GM21423 (cell line): ENCODE measurements around the gene ATXN7L3.

ENCODE experiments used
- ATAC-seq: cut with Tn5 transposase; IDR thresholded peaks from one replicate; pipeline ENCODE4 v1.9.1; 2021; ENCODE audit warnings: mild to moderate bottlenecking, moderate library complexity; ENCODE audit not compliant: unreplicated experiment

Gene ATXN7L3

DNA sequence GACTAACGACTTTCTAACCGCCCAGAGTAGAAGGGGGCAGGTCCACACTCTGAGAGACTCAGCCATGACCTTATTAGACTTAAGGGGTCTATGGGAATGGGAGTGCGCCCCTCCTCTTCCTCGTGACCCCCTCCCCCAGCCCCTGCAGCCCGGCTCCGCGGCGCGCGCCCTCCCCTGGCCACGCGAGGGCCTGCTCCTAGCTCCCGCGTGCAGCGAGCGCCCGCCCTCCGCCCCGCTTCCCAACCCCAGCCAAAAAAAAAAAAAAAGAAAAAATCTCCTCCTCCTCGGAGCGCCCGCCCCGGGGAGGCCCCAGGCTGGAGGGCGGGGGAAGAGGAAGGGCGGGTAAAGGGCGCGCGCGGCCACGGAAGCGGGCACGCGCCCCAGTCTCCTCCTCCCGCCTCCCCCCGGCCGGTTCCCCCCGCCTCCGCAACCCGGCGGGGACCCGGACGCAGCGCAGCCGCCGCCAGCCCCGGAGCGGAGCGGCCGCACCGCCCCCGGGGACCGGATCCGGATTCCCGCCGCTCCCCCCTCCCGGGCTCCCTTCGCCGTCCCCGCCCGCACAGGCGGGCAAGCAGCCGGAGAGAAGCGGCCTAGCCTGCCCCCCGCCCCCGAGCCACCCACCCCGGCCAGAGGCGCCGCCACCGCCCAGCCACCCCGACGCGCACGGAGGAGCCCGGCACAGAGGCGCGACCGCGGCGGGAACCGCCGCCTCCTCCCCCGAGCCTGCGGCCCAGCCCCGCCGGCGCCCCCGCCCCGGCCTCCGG is 18.8 kb upstream of the ATXN7L3 start:
- ATAC-seq: peak; percentile 30

- peak; percentile 1 for ATAC-seq
These were observed 18.2 kb upstream of the ATXN7L3 start for GRCh38 chr17:44217738-44218343.

DNA sequence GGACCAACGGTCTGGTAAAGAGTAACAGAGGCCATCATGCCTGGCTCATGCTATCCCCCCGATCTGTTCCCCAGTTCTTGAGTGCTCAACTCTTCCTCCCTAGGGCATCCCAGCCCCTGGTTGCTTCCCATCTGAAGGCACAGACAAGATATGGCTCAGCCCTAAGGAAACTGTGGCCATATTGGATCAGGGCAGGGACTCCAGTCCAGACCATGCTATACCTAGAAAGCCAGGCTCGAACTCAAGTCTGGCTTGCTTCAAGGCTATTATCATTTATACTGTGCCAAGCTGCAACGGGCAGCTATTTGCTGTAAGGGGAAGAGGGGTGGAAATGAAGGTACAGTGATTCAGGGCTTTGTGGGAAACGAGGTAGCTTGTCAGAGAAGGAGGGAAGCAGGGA is 17.0 kb upstream of the ATXN7L3 start:
- no peak for ATAC-seq

DNA sequence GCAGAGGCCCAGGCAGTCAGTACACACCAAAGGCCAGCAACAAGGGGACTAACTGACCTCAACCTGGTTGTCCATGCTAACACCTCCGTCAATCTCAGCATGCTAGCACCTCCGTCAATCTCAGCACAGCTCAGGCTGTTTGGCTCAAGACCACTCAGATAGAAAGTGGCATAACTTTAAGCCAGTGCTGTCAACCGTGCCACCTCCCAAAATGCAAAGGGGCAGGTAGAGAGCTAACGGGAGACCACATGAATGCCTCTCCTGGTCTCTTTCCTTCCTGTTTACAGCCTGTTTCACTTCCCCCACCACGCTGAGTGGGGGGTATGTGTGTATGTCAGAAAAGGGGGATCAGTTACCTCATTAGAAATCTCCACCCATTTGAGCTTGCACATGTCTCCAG is 16.5 kb upstream of the ATXN7L3 start:
- ATAC-seq: no peak

GRCh38 chr17:44214896-44215295 is 15.2 kb upstream of the ATXN7L3 start:
- no peak for ATAC-seq

- no peak for ATAC-seq
These were observed 14.5 kb upstream of the ATXN7L3 start for GRCh38 chr17:44214230-44214494.

- no peak for ATAC-seq
These were observed 13.9 kb upstream of the ATXN7L3 start for GRCh38 chr17:44213403-44214229.

GRCh38 chr17:44212507-44213402 is 13.1 kb upstream of the ATXN7L3 start:
- no peak for ATAC-seq

DNA sequence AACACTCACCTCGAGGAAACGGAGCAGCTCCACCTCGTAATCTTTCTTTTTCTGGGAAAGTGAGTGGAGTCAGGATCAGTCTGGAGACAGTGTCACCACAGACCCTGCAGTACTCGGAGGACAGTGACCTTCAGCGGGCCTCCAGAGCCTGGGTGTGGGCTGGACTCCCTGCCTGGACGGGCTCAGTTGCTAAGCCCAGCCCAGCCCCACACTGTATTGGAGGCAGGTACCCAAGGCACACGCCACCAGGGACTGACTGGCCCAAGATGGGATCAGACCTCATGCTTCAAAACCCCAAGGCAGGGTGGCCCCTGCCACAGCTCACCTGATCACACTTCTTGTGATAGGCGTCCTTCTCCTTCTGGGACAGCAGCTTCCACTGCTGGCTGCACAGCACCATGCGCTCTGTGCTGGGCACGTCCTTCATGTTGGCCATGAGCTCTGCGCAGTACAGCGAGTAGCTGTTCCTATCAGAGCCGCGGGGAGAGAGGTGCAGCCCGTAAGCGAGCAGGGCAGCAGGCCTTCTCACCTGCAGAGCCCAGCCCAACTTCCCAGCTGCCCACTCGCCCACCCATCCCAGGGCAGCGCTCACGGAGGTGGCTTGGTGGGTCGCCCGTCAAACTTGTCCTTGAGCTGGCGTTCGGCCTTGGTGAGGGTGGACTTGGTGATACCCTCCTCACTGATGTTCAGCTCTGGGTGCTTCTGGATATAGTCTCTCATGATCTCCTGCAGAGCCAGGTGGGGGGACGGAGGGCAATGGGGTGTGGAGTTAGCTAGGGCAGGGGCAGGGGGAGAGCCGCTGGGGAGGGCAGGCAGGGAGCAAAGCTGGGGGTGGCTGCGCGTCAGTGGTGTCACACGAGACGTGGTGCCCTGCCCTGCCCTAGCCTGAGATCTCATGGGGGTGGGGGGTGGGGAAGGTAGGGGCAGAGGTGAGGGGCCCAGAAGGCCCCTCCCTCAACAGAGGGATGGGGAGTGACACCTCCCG is 11.9 kb upstream of the ATXN7L3 start:
- ATAC-seq: no peak

DNA sequence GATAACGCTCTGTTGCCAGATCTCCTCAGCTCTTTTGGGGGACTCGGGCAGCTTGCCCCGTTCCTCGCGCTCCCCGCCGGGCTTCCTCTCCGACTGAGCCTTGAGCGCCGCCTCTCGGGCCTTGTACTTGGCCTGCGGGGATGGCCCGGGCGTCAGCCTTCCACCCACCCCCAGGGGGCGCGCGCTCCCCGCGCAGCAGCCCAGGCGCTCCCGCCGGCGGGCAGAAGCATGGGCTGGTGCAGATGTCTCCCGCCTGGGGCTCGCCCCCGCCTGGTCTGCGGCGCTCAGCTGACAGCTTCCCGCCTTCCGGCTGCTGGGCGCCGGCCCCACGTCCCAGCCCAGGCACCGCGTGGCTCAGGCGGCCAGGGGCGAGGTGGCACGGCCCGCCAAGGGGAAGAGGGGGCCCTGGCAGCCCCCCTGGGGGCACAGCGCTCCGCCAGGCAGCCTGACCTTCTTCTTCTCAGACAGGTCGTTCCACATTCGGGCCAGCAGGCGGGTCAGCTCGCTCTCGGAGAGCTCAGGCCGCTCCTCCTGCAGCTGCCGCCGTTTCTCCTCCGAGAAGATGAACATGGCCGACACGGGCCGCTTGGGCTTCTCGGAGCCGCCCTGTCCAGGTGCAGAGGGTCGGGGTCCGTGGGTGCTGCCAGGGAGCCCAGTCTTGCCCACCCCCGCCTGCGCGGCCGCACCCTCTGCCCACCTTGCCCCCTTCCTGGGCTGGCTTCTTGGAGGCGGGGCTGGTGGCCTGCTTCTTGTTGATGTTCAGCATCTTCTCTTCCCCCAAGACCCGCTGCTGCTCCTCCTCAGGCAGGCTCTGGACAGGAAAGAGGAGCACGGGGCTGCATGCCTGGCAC is 10.9 kb upstream of the ATXN7L3 start:
- ATAC-seq: peak; percentile 67

- no peak for ATAC-seq
These were observed 10.2 kb upstream of the ATXN7L3 start for GRCh38 chr17:44209786-44210341.

DNA sequence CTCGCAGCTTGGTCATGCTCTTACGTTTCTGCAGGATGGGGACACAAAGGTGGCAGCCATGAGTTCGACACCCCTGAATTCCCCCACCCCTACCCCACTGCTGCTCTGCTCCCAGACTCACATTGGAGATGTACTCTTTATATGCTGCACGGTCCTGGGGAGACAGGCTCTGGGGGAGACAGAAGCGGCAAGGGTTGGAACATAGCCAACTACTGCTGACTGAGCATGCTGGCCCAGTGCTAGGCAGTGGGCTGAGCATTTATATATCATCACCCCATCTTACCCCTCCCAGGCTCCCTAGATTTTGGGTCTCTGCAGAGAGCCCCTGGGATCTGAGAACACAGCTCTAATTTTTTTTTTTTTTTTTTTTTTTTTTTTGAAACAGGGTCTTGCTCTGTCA is 8.1 kb upstream of the ATXN7L3 start:
- no peak for ATAC-seq

GRCh38 chr17:44207319-44207718 is 7.6 kb upstream of the ATXN7L3 start:
- no peak for ATAC-seq

GRCh38 chr17:44206825-44207155 is 7.1 kb upstream of the ATXN7L3 start:
- ATAC-seq: no peak

- no peak for ATAC-seq
These were observed 6.5 kb upstream of the ATXN7L3 start for GRCh38 chr17:44205962-44206824.

- no peak for ATAC-seq
These were observed 4.8 kb upstream of the ATXN7L3 start for GRCh38 chr17:44204441-44204882.

DNA sequence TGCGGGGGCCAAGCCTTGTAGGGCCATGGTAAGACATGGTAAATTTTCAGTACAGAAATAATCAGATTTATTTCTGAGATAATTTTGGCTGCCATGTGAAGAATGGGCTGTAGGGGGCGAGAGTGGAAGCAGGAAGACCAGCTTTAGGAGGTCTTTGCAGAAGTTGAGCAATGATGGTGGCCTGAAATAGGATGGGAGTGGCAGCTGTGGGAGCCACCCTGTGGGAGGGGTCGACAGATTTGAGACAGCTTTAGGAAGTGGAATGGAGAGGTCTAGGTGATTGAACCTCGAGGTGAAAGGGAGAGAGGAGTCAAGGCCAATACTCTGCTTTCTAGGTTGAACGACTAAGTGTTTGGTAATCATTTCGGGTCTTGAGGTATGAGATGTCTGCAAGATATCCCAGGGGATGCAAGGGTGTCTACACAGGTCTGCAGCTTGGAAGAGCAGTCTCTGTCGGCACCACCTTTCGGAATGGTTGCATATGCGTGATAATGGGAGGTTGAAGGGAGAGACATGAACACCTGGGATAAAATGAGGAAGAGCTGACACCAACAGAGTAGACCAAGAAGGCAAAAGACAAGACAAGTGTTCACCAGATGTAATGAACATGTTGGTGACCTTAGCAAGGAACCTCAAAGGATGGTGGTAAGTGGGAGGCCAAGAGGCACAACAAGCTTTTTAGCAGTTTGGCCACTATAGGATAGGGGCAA is 4.2 kb upstream of the ATXN7L3 start:
- no peak for ATAC-seq
